IgD-negative memory B cell (primary cell): ENCODE data around the gene LDHAL6B. TPM values are rescaled to one million over a fixed set of nuclear protein-coding genes. Genes with fewer than 3 reads are reported as not detected.

ENCODE experiments used
- H3K27ac Mint-ChIP-seq, 3 donors: one replicate each; pipeline ENCODE4 v1.8.0; 2020 to 2022; ENCODE audit warnings: mild to moderate bottlenecking in 3 of 3, mixed read lengths in 3 of 3, moderate library complexity in 1 of 3
- H3K27me3 Mint-ChIP-seq: one replicate; pipeline ENCODE4 v1.8.0; 2021; ENCODE audit warnings: mixed read lengths
- H3K36me3 Mint-ChIP-seq: one replicate; pipeline ENCODE4 v1.8.0; 2020; ENCODE audit warnings: mild to moderate bottlenecking, mixed read lengths
- H3K4me1 Mint-ChIP-seq, 3 donors: one replicate each; pipeline ENCODE4 v1.8.0; 2020 to 2022; ENCODE audit warnings: mixed read lengths in 3 of 3, mild to moderate bottlenecking in 1 of 3
- H3K4me3 Mint-ChIP-seq, 4 donors: one replicate each; pipeline ENCODE4 v1.8.0; 2020 to 2022; ENCODE audit warnings: mild to moderate bottlenecking in 4 of 4, mixed read lengths in 4 of 4, moderate library complexity in 3 of 4
- H3K9me3 Mint-ChIP-seq, 3 donors: one replicate each; pipeline ENCODE4 v1.8.0; 2020 to 2021; ENCODE audit warnings: mixed read lengths in 3 of 3, mild to moderate bottlenecking in 1 of 3
- polyA plus RNA-seq: library from polyadenylated mRNA; unstranded; fragments of 300-500 nt; fragmentation: Illumina TruSeq; gene quantifications from one replicate; pipeline ENCODE4 v1.2.3, GENCODE V29; 2021

LDHAL6B gene
- polyA plus RNA-seq, 1 donor from 2014 or later, result not detected

DNA sequence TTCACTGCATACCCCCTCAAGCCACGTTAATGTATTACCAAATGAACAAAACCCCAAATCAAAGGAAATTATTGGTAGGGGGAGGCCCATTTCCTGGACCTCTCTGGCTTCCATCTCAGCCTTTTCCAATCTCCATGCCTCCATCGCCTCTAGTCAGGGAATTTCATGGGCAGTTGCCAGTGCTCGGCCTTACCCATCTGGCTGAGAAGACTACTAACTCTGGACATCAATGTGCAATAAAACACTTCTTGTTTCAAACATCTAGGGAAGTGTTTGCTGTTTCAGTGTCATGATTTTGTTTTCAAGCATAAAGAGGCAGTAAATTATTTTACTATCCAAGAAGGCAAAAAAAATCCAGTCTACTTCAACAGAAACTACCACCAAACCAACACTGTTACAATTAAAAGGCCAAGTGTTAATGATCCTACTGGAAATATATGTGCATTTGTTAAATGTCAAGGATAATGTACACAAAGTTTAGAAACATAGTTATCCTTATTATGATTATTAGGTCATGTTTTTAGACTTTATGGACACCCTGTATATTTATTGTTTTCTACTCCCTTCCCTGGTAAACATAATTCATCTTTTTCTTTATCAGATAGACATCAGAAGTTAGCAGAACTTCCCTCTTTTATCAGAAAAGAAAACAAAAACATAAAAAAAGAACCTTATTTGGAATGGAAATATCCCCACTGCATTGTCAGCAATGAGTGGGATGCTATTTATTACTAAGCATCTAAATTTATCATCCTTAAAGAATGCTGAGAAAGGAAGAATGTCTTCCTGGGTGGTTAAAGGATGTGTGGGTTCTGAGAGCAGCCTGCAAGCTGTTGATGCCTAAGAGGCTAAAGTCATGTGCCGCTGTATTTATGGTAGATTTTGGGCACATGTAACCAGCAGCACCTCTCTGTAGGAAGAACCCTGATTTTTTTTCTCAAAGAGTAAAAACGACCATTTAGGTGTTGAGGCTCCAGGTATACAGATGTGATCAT lies 15.2 kb downstream of the LDHAL6B start:
- no peaks in the 10 kb centered on the region for H3K4me1 Mint-ChIP-seq
- no peak overlapping the region for H3K4me3 Mint-ChIP-seq
- no peaks in the 10 kb centered on the region for H3K27me3 Mint-ChIP-seq
- no peak overlapping the region for H3K27ac Mint-ChIP-seq
- peaks cover 3% of the 10 kb centered on the region for H3K36me3 Mint-ChIP-seq
- no peaks in the 10 kb centered on the region for H3K9me3 Mint-ChIP-seq

DNA sequence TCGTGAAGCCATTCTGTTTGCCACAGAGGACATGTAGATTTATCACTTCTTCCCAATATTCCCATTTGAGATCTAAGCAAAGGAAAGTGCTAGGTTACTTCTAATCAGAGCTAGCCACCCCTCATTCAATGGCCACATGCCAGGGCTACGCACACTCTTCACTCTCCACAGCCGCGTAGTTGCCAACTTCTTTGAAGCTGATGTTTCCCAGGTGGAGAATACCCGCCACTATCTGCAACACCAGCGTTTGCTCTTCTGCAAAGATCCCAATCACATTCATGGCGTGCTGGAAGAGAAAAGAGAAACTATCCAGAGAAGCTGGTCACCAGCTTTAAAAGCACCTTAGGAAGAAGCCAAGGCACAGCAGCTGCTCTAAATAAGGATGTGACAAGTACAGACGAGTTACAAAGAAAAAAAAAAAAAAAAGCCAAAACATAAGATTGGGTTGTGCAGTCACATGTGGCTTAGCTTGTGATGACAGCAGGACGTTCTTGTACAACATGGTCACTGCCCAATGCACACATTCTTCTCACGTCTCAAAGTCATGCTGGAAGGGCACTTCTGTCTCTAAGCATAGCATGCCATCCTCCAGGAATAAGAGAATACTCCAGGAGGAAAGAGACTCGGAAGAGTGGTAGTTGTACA lies 16.4 kb downstream of the LDHAL6B start:
- Mint-ChIP-seq H3K4me3 (no peak overlapping the region), H3K36me3 (peaks cover 5% of the 10 kb centered on the region), H3K27ac (peak overlapping the region in 1 of 3 donors; percentile 50), H3K4me1 (no peaks in the 10 kb centered on the region), H3K9me3 (no peaks in the 10 kb centered on the region), H3K27me3 (no peaks in the 10 kb centered on the region)

DNA sequence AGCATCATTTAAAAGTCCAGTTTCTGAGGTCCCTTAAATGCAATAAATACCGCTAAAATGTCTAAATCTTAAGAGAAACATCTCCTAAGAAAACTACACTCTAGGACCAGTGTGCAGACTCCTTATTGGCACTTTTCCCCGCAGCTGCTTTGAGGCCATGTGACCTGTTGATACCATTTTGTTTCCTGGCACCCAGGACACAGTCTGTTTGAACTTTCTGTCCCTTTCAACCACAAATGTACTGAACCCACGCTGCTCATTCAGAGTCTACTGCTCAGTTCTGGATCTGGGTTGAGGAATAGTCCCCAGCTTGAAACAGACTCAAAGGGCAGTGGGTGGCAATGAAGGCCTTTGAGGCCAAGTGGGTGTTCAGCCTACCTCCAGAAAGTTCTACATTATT lies 17.1 kb downstream of the LDHAL6B start:
- H3K9me3 Mint-ChIP-seq, result no peaks in the 10 kb centered on the region
- no peaks in the 10 kb centered on the region for H3K4me1 Mint-ChIP-seq
- H3K4me3 Mint-ChIP-seq, result no peak overlapping the region
- H3K27ac Mint-ChIP-seq, result peak overlapping the region in 1 of 3 donors; percentile 8
- no peaks in the 10 kb centered on the region for H3K27me3 Mint-ChIP-seq
- peaks cover 5% of the 10 kb centered on the region for H3K36me3 Mint-ChIP-seq

DNA sequence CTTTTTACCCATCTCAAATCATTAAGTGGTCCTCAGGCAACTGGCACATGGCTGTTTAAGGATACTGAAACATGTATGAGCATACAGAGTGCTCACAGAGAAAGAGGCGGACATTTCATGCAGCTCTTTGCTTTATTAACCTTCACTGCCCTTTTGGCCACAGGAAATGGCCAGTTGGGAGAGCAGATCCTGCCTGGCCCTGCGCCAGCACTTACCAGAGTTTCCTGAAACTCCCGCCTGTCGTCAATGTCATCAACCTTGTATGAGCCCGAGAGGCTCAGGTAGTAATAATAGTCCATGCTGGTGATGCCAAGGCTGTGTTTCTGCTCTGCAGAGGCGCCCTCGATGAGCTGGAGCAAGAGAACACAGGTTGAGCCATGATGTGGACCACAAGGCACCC lies 17.8 kb downstream of the LDHAL6B start:
- Mint-ChIP-seq H3K27me3 (no peaks in the 10 kb centered on the region), H3K9me3 (no peaks in the 10 kb centered on the region), H3K4me1 (no peaks in the 10 kb centered on the region), H3K36me3 (peaks cover 5% of the 10 kb centered on the region), H3K27ac (no peak overlapping the region), H3K4me3 (no peak overlapping the region)

DNA sequence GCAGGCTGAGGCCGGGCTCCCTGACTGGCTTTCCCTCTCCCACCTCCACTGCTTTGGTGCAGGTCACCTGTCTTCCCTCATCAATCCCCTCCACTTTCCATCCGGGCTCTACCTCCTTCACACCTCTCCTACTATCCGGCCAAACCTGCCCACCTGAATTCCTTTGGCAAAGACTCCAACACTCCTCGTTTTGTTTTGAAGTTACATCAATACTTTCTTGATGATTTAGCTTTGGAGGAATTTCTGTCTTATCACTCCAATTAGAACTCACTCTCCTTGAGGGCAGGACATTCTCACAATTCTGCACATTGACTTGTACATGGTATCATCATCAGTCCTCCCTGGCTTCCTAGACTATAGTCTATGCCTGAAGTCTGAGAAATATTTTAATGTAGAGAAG lies 20.4 kb downstream of the LDHAL6B start:
- H3K36me3 Mint-ChIP-seq, result peaks cover 5% of the 10 kb centered on the region
- peak overlapping the region in 1 of 4 donors; percentile 47 for H3K4me3 Mint-ChIP-seq
- no peaks in the 10 kb centered on the region for H3K27me3 Mint-ChIP-seq
- peak overlapping the region in 1 of 3 donors; percentile 89 for H3K27ac Mint-ChIP-seq
- no peaks in the 10 kb centered on the region for H3K4me1 Mint-ChIP-seq
- no peaks in the 10 kb centered on the region for H3K9me3 Mint-ChIP-seq

DNA sequence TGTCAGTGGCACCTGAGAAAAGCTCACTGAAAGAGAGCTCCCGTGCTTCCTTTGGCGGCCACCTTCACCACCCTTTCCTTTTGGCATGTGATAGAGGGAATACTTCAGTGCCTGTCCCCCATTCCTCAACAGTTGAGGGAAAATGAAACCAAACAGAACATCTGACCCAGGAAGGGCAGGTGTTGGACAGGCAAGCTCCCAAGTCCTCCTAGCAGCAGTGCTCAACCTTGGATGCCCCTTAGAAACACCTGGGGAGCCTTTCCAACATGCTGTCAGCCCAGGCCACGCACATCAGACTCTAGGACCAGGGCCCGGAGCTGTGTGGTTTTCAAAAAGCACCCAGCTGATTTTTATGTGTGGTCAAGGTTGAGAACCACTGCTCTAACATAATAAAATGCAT lies 22.4 kb downstream of the LDHAL6B start:
- Mint-ChIP-seq H3K4me1 (no peaks in the 10 kb centered on the region), H3K27ac (no peak overlapping the region), H3K36me3 (peaks cover 3% of the 10 kb centered on the region), H3K27me3 (no peaks in the 10 kb centered on the region), H3K9me3 (no peaks in the 10 kb centered on the region), H3K4me3 (peak overlapping the region in 1 of 4 donors; percentile 17)

DNA sequence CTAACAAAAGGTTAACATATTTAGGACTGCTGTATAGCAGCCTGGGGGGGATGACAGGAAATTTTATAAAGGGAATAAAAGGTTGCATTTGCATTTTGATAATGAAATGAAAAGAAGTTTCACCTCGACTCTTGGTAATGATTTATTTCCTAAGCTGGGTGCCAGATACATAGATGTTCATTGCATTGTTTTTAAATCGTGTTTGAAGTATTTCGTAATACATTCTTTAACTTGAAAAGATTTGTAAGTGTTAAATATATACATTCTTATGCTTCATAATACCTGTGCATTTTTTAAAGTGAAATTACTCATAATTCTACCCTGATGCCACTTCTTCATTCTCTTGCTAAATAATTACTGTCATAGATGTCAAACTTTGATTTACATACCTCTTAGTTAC lies 22.8 kb downstream of the LDHAL6B start:
- Mint-ChIP-seq H3K4me3 (no peak overlapping the region), H3K27ac (no peak overlapping the region), H3K9me3 (no peaks in the 10 kb centered on the region), H3K36me3 (peaks cover 2% of the 10 kb centered on the region), H3K27me3 (no peaks in the 10 kb centered on the region), H3K4me1 (no peaks in the 10 kb centered on the region)

DNA sequence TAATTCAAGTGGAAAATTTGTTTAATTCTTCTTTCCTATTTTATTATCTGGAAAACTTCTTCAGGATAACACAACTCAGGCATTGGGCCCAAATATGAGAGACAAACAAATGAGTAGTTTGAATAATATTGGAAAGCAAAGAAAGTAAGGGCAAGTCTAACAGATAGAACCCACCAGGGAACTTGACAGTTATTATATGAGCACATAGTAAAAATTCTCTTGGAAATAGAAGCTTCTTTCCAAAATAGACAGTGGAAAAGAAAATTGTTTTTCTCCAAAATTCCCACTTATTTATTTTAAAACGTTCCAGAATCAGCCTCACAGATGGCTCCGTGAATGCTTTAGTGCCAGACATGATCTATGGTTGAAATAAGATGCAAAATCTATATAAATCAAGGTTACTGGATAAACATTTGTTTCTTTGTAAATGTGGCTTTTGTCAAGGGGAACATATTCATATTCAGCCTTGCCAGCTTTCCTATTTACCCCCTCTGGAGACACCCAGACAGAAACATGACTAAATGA lies 23.9 kb downstream of the LDHAL6B start:
- no peak overlapping the region for H3K27ac Mint-ChIP-seq
- H3K9me3 Mint-ChIP-seq, result no peaks in the 10 kb centered on the region
- H3K27me3 Mint-ChIP-seq, result no peaks in the 10 kb centered on the region
- H3K4me1 Mint-ChIP-seq, result no peaks in the 10 kb centered on the region
- H3K36me3 Mint-ChIP-seq, result peaks cover 2% of the 10 kb centered on the region
- no peak overlapping the region for H3K4me3 Mint-ChIP-seq

DNA sequence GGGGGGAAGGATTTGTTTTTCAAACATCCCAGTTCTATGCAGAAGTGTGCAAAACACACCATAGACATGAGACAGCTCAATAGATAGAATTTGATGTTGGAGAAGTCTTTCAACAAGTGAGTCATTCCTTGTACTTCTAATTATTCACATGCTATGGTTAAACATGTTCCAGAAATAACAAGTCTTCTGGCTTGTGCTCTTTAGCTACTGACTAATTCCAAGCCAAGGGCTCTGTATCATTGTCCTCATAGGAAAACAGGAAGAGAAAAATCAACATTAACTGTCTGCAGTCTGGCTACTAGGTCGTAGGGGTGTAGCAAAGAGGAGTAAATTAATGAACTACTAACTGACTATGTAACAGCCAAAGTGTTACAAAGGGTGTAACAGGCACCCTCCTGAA lies 25.8 kb downstream of the LDHAL6B start:
- no peak overlapping the region for H3K27ac Mint-ChIP-seq
- no peaks in the 10 kb centered on the region for H3K27me3 Mint-ChIP-seq
- peaks cover 13% of the 10 kb centered on the region in 3 donors for H3K4me1 Mint-ChIP-seq
- H3K9me3 Mint-ChIP-seq, result no peaks in the 10 kb centered on the region
- no peak overlapping the region for H3K4me3 Mint-ChIP-seq
- no peaks in the 10 kb centered on the region for H3K36me3 Mint-ChIP-seq

DNA sequence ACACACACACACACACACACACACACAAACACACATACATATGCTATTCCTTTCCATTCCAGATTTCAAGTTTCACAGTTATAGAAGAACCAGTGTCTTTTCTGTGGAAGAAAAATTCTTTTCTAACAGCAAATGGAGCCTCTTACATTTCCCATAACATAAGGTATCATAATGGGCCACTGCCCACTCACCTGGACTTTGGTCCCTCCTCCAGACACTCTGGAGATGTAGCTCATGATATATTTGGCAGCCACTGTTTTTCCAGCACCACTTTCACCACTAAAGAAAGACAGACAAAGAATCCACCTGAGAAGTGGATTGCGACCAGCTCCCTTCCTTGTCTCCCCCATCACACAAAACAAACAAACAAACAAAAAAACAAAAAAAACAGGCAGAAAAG lies 29.8 kb downstream of the LDHAL6B start:
- Mint-ChIP-seq H3K36me3 (peaks cover 2% of the 10 kb centered on the region), H3K9me3 (no peaks in the 10 kb centered on the region), H3K27me3 (no peaks in the 10 kb centered on the region), H3K4me1 (peaks cover 25 to 28% (median 25%) of the 10 kb centered on the region in 3 donors), H3K27ac (peak overlapping the region in 1 of 3 donors; percentile 46), H3K4me3 (peak overlapping the region in 2 of 4 donors; percentile 70 to 75)

GRCh38 chr15:59237119-59237855 lies 30.6 kb downstream of the LDHAL6B start:
- Mint-ChIP-seq H3K27me3 (no peaks in the 10 kb centered on the region), H3K4me1 (peaks cover 25 to 28% (median 25%) of the 10 kb centered on the region in 3 donors), H3K36me3 (peaks cover 2% of the 10 kb centered on the region), H3K4me3 (peak overlapping the region; percentile 25 to 71 (median 62)), H3K9me3 (no peaks in the 10 kb centered on the region), H3K27ac (peak overlapping the region in 2 of 3 donors; percentile 18 to 60)

GRCh38 chr15:59237924-59238331 lies 31.3 kb downstream of the LDHAL6B start:
- H3K27me3 Mint-ChIP-seq, result no peaks in the 10 kb centered on the region
- H3K4me3 Mint-ChIP-seq, result peak overlapping the region in 3 of 4 donors; percentile 35 to 71 (median 62)
- no peaks in the 10 kb centered on the region for H3K9me3 Mint-ChIP-seq

GRCh38 chr15:59240036-59240435 lies 33.4 kb downstream of the LDHAL6B start:
- H3K27me3 Mint-ChIP-seq, result no peaks in the 10 kb centered on the region
- H3K27ac Mint-ChIP-seq, result peak overlapping the region in 1 of 3 donors; percentile 25
- H3K9me3 Mint-ChIP-seq, result no peaks in the 10 kb centered on the region
- peaks cover 4% of the 10 kb centered on the region for H3K36me3 Mint-ChIP-seq
- peaks cover 26 to 35% (median 26%) of the 10 kb centered on the region in 3 donors for H3K4me1 Mint-ChIP-seq
- no peak overlapping the region for H3K4me3 Mint-ChIP-seq

More at GRCh38 chr15:59237924-59238331, 31.3 kb downstream of the LDHAL6B start:
- Mint-ChIP-seq H3K27ac (peak overlapping the region in 1 of 3 donors; percentile 18), H3K36me3 (peaks cover 2% of the 10 kb centered on the region), H3K4me1 (peaks cover 25 to 28% (median 26%) of the 10 kb centered on the region in 3 donors)

DNA sequence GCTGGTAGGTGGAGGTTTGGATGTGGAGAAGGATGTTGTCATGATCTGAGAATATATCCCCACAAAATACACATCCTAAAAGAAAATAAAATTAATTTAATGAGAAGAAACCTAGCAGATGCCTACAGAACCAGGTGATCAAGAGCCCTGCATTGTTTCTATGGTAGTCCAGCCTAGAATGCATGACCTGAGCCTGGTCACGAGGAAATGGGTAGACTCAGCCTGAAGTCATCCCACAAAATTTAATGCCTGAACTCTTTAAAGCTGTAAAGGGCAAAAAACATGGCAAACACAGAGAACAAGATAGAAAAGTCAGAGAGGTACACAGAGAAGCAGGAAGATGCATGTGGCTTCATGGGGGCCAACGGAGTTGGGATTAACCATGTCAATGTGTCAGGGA lies 36.0 kb downstream of the LDHAL6B start:
- peaks cover 4% of the 10 kb centered on the region for H3K36me3 Mint-ChIP-seq
- H3K4me3 Mint-ChIP-seq, result no peak overlapping the region
- H3K27ac Mint-ChIP-seq, result no peak overlapping the region
- H3K27me3 Mint-ChIP-seq, result no peaks in the 10 kb centered on the region
- H3K9me3 Mint-ChIP-seq, result no peaks in the 10 kb centered on the region
- H3K4me1 Mint-ChIP-seq, result peaks cover 15 to 27% (median 19%) of the 10 kb centered on the region in 3 donors
